Kidney capillary endothelial cell (primary cell): ENCODE measurements around the gene VMAC.

Source experiments
- DNase-seq: peaks from one replicate; pipeline ENCODE4 v3.0.0-alpha.2; 2018; ENCODE audit warnings: low spot score

VMAC gene

DNA sequence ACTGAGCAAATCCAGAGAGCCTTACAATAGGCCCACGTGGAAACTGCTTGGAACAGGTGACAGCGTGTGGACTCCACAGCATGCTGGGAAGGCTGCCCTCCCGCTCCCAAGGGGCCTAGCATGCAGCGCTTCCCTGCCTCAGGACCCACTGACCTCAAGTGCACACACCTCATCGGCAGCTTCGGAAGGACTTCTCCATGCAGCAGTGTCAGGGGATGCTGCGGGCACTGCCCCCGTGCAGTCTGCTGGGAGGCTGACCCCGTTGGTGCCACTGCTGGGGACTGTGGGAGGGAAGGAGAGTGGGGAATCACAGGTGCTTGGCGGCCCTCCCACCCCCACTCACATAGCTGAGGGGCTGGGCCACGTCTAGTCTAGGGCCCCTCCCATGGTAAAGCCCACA is 26.6 kb downstream of the VMAC start:
- no peak for DNase-seq

DNA sequence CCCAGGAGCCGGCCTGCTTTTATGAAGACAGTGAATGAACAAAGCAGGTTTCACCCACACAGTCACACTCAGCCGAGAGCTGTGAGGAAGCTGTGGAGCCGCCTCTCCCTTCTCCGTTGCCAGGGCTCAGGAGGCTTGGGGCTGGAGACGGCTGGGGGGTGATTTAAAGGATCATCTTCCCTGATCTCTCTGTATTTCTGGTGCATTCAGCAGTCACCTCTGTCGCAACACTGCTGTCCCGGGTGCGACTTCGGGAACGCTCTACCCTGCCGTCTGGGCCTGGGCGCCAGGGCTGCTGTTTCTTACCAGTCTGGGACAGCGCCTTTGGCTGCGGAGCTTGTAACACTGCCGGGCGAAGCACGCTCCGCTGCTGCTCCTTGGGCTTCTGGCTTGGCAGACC is 27.5 kb downstream of the VMAC start:
- no peak for DNase-seq

DNA sequence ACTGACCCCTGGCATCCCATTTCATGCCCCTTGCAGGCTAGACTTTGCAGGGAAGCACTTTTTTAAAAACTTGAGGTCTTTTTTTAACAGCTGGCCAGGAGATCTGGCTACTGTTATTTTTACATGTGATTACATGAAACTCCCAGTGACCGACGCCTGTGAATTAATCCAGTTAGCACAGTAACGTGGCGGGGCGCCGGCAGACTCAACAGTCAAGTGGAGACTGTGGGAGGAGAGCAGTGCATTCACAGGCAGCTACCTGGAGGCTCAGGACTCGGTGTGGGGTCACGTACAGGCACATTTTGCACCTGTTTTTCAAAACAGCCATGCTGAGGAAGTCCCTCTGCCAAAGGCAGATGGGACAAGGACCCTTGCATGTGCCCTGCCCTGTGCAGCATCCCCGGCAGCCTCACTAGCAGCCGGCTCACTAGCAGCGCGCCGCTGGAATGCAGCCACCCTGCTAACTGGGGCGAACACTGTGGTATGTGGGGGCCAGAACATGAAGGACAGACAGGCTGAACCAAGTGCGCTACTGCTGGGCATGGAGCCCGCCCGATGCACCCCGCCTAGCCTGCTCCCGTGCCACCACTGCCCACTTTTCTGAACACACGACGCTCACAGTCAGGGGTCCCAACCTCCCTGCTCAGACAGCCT is 28.1 kb downstream of the VMAC start:
- DNase-seq, result no peak

DNA sequence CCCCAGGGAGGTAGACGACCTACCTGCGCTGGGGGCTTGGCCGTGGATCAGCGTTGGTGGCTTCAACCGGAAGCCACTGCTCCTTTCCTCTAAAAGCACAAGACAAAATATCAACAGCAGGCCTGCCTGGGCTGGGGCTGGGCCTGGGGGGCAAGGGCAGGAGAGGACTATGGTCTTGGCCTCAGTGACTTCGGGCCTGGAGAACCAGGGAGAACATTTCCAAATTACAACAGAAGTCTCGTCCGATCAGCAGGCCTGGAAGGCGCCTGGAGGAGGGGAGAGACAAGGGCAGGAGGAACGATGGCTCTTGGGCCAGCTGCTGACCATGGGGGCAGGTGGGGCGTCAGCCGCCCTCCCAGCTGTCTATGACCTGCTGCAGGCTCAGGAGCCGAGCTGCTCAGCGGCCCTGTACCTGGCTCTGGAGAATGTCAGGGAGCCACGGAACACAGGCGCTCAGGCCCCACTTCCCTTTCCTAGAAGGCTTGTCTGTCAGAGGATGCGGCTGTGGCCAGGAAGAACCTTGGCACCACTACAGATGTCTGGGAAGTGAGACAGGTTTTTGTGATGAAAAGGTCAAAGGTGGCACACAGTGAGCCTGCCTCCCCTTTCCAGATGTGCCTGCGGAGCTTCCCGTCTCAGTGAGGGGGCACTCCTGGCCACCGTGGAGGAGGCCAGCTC is 28.9 kb downstream of the VMAC start:
- DNase-seq, result peak; percentile 62

DNA sequence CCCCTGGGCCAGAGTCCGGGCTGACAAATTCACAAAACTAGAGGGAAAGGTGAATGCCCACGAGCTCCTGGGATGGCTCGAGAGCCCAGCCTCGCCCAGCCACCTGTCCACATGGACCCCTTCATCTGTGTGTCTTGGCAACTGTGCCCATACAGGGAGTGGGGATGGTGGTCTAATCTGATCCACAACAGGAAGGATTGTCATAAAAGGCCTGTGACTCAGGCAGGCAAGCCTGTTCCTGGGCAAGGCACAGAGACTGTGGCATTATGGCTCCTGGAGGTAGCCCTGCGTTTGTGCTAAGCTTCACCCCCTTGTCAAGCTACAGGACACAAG is 29.4 kb downstream of the VMAC start:
- peak; percentile 47 for DNase-seq

DNA sequence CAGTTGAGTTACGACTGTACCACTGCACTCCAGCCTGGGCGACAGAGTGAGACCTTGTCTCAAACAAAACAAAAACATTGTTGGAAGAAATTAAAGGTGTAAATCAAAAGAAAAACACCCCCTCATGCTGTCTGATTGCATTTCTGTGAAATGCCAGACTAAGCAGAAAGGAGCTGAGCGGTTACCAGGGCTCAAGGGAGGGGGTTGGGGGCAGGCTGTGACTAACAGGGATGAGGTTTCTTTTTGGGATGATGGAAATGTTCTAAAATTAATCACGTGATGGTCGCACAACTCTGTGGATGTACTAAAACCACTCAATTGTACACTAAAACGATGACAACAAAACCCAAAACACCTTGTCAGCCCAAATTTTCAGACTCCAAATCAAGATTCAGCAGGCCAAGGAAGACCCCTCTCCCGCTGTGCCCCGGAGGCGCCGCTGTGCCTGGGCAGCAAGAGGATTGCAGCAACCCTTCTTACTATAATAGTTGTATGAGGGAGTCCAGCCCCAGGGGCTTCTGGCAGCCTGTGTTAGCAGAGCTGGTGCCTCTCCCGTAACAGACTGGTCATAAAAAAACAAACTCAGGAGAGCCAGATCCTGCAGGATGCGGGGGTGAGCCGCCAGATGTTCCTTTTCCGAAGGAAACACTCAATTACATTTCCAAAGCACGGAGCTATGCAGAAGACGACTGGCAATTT is 30.3 kb downstream of the VMAC start:
- no peak for DNase-seq

DNA sequence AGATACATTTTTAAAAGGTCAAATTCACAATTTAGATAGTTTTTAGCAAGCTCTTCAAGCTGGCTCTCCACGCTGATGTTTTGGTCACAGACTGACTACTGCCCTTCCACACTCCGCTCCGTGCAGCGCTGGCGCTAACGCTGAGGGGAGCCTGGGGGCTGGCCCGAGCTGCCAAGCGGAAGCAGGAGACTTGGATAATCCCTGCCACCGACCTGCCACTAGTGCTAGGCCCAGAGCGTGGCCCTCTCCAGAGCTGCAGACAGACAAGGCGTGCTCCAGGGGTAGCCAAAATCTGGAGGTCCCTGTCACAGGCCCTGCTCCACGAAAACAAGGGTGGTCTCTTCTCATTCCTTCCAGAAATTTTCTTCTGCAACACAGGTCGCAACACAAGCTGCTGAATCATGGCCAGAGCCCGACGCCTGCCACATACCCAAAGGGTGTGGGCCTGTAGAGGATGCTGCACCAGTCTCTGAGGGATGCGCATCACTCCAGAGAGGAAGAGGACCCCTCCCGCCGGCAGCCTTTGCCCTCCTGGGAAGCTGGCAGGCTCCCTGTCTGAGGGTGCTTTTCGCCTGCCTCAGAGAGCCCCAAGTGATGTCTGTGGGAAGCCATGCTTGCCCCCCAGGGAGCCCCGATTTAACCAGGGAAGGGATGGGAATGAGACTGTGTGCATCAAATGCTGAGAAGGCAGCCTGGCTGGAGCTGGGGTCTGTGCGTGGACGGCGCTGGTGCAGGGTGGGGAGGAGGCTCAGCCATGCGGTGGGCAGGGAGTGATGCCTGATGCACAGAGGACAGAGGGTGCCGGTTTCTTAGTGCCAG is 31.0 kb downstream of the VMAC start:
- peak; percentile 48 for DNase-seq

DNA sequence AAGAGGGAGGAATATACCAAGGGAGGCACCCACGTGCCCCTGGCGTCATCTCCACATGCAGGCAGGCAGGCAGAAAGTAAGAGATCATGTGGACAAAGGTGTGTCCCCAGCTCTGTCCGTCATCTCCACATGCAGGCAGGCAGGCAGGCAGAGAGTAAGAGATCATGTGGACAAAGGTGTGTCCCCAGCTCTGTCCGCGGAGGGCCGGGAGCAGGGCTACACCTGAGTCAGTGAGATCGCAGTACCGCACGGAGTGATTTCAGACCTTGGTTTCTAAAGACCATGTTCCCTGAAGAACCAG is 31.6 kb downstream of the VMAC start:
- DNase-seq, result no peak

DNA sequence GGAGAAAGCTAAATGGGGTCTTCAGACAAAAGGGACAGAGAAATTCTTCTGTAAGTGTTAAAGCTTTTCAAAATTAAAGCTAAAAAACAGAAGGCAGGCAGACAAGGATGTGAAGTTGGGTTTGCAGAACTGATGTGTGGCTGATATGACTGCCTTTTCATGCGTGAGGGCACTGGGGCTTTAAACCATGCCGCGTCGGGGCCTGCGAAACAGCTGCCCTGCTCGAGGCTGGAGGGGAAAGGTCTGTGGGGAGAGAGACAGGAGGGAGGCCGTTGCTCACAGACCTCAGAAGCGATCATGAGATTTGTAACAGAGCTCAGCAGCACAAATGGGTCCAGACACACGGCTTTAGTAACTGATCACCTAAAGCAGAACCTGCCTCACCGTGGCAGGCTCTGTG is 32.9 kb downstream of the VMAC start:
- DNase-seq, result no peak

DNA sequence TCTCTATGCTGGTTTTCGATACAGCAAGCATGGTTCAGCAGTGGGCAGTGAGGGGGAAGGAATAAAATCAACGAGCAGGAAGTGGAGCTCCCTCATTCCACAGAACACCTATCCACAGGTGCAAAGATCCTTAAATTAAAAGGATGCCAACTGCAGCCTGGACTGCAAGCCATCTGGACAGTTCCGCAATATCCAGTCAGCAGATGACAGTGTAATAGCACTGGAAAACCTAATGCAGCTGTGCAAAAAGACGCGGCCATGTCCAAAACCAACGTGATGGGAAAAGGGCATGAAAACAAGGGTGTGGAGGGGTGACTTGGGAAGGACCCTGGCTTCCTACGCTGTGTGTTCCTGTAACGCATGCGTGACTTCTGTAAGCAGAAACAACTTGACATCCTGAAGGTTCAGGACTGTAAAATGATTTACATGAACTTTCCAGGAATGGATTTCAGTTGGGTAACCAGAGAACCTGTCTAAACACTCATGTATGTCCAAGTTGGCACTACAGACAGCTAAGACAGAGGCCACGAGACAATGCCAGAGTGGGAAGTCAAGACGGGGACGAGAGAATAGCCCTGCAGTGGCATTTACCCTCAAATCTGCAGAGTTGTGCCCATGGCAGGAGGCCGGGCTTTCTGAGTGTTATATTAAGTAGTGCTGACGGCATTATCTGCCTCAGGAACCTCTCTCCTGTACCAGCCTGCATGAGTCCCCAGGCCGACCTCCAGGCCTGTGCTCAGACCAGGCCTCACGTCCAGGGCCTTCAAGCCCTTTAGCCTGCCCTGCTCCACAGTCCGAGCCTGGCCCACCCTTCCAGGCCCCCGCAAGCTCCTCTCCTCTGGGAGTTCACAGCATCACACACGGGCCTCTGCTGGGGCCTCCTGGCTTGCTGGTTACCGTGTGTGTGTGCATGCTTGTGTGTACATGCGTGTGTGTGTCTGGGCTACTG is 35.9 kb downstream of the VMAC start:
- DNase-seq, result no peak

DNA sequence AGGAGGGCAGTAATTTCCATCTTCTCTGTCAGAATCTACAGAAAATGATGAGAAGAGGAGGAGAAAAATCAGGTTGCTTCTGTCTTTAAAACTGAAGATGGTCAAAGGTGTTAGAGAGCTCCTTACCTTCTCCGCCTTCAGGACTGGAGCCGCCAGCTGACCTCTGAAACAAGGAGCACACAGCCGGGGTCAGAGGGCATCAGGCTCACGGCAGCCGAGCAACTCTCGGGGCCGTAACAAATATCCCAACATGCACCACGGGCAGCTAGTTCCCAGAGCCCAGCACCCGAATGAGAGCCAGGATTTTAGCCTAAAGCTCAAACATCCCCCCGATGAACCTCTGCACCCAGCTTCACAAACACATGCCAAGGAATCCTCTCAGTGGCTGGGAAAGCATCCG is 37.0 kb downstream of the VMAC start:
- no peak for DNase-seq

DNA sequence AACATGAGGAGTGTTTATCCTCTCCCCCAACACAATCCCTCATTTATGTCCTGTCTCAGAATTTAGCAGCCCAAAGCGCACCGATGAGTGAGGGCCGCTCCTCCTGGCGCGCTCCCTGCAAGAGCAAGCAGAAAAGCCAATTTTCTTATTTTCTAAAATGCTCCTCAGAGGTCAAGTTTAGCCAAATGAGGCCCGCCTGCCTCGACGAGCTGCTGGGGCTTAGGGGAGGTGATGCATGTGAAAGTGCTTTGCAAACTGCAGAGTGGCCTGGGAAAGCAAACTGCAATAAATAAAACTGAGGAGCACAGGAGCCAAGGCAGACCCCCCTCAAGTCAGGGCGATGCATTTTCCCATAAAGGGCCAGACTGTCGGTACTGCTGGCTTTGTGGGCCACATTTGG is 38.4 kb downstream of the VMAC start:
- no peak for DNase-seq

DNA sequence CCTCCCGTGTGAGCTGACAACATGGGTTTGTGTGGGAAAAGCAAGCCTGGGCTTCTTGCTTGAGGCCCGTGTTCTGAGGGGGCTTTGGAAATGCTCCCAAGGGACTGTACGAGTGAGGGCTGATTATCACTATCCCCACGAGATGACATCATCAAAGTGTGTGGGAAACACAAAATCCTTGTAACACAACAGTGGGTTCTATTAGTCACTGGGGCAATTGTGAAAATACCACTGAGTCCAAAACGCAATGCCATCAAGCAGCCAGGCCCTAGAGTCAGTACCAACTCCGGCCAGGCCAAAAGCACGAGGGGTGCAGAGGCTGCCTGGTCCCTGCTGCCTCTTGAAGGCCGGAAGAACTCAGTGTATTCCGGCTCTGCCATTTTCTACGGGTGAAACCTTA is 39.0 kb downstream of the VMAC start:
- no peak for DNase-seq

DNA sequence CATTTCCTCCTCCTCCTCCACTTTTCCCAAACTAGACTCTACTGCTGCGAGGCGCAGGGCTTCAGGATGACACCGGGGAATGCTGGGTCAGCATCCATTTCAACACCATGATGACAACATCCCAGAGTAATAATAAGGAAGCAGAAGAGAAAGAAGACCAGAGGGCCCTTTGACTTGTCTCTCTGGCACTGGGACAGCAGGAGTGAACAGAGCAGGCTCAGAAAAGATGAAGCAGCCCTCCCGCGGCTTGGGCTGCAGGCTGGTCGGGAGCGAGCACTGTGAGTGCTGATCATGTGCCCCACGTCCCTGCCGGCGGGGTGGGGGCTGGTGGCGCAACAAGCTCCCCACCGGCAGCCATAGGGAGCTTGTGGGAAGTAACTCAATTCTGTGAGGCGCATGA is 42.8 kb downstream of the VMAC start:
- DNase-seq, result no peak

DNA sequence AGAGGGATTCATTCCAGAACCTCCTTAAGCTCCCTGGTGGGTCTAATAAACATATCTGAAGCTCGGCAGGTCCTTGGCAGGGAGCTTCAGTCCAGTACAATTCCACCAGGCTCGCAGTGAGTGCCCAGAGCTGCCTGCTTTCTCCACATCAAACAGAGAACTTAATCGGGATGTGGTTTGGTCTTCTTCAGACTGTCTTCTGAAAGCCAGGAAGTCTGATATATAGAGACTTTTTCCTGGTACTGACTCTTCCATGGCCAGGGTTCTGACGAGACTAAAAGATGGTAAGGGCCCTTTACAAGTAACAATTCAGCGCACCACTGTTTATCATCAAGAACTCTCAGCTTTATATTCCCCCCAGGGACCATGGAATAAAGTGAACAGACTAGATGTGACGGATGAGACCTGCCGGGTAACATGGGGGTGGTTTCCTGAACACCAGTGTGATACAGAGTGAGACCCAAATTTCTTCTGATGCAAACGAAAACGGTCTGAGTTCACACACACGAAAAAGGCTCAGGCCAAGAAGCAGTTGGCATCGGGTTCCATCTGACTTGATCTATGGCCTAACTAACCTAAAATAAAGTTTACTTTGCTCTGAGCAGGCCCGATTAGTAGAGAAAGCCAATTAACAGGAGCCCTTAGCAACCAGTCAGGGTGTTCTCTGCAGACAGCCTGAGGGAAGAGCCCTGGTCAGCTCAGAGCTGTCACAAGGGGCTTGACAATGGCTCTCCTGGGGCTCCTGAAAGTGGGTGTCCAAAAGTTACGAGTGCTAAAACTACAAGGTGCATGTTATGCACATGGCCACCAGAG is 44.3 kb downstream of the VMAC start:
- no peak for DNase-seq

DNA sequence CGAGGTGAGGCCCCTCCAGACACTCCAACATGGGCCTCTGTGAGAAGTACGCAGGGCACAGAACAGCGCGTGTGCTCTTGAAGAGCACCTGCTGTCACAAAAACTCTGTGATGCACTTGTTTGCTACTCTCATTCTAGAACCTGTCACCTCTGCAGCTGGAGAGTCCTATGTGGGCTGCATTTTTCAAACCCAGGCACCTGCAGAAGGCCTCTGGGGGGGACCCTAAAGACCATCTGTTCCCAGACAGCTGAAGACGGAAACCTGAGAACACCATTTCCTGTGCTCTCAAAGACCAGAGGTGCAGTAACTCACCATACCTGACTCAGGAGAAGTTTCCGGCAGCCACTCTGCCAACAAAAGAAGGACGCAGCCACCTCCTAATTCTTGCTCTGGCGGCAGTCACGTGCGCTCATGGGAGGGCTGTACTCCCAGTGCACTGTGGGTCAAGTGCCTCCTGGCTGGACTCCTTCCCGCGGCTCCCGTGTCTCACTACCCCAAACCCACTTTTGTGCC is 45.2 kb downstream of the VMAC start:
- DNase-seq, result no peak

DNA sequence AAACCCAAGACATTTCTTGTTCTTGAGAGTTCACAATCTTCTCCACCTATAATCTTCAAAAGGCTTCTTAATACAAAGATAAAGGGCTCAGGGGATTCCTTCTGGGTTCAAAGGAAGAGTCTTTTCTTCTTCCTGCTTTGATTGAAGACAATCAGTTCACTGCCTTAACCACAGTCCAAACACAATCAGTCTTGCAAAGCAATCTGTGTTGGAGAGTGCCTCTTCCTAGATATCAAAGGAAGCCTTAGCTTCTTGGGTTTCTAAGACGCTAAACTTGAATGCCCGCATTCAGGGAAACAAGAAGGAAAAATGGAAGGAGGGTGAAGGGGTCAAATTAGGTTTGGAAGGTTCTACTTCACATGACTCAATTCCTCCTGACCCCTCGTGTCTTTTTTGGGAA is 46.1 kb downstream of the VMAC start:
- DNase-seq, result no peak

DNA sequence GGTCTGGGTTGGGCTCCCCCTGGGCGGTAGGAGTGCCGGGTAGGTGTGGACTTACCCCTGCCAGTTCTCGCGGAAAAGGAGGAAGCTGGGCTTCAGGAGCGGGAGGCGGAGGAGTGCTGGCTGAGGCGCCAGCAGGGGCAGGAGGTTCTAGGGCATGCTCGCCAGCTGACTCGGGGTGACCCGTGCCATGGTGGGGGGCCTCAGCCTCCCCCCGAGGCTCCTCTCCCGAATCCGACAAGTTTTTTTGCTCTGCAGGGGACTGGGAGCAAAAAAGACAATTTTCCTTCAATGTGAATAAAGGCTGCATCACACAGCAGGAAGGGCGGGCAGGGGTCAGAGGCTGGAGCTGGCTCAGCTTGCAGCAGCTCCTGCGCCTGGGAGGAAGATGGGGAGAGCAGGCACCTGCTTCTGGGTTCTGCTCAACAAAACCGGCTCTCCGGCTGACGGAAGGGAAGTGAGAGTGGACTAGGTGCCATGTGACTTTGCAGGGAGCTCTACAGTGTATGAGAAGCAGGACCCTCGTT is 46.7 kb downstream of the VMAC start:
- no peak for DNase-seq

DNA sequence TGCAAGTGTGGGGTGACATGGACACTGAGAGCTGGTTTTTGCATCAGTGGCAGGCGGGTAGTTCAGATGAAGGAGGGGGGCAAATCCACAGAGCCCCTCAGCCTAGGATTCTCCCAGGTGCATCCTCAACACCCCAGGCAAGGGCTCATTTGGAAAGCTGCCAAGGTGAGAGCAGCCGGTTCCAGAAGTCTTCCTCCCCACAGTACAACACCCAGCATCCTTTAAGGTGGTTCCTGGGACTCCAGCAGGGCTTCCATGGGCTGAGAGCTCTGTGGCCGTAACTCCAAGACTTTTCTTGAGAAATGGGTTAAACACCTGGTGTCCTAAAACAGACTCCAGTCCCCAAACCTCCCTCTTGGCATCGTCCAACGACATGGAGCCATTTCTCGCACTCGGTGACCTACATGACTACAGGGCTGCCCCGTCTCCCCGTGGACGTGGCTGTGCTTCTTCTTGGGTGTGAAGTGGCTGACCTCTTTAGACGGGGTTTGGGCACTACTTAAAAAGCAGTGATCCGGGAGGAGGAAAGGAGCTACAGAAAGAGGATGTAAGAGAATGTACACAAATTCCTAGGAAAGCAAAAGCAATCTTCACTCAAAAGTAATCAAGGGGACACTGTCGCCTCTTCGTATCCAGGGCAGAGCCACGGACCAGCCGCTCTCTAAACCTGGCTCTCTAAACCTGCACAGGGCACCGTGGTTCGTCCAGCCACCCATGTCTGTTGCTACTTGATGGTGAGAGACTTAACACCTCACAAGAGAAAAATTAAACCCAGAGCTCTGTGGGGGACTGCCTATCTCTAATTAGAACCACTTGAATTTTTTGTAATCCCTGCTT is 47.7 kb downstream of the VMAC start:
- no peak for DNase-seq
